Ishikawa (cell line): Measurements from ENCODE around the gene ZNF512.

Experiments used
- CEBPB ChIP-seq: IDR thresholded peaks from 2 replicates; pipeline ENCODE4 v1.6.1; 2012
- EGR1 ChIP-seq: IDR thresholded peaks from 2 replicates; pipeline ENCODE4 v1.6.1; 2012
- EP300 ChIP-seq: IDR thresholded peaks from 2 replicates; pipeline ENCODE4 v1.6.1; 2012; ENCODE audit warnings: borderline replicate concordance
- NFIC ChIP-seq: IDR thresholded peaks from 2 replicates; pipeline ENCODE4 v1.6.1; 2012
- RAD21 ChIP-seq: IDR thresholded peaks from 2 replicates; pipeline ENCODE4 v1.6.1; 2012; ENCODE audit warnings: low read depth
- TAF1 ChIP-seq: IDR thresholded peaks from 2 replicates; pipeline ENCODE4 v1.6.1; 2012; ENCODE audit warnings: low read depth, mild to moderate bottlenecking
- TCF12 ChIP-seq: IDR thresholded peaks from 2 replicates; pipeline ENCODE4 v1.6.1; 2012; ENCODE audit warnings: low read depth
- TEAD4 ChIP-seq: IDR thresholded peaks from 2 replicates; pipeline ENCODE4 v1.6.1; 2012
- ZBTB7A ChIP-seq: IDR thresholded peaks from 2 replicates; pipeline ENCODE4 v1.6.1; 2012; ENCODE audit warnings: low read depth
- TF ChIP-seq, protein P1 (sequence below): IDR thresholded peaks from 2 replicates; pipeline ENCODE4 v1.6.1; 2012
- TF ChIP-seq, protein P2 (sequence below): IDR thresholded peaks from 2 replicates; pipeline ENCODE4 v1.6.1; 2012; ENCODE audit warnings: low read depth, mild to moderate bottlenecking

DNA sequence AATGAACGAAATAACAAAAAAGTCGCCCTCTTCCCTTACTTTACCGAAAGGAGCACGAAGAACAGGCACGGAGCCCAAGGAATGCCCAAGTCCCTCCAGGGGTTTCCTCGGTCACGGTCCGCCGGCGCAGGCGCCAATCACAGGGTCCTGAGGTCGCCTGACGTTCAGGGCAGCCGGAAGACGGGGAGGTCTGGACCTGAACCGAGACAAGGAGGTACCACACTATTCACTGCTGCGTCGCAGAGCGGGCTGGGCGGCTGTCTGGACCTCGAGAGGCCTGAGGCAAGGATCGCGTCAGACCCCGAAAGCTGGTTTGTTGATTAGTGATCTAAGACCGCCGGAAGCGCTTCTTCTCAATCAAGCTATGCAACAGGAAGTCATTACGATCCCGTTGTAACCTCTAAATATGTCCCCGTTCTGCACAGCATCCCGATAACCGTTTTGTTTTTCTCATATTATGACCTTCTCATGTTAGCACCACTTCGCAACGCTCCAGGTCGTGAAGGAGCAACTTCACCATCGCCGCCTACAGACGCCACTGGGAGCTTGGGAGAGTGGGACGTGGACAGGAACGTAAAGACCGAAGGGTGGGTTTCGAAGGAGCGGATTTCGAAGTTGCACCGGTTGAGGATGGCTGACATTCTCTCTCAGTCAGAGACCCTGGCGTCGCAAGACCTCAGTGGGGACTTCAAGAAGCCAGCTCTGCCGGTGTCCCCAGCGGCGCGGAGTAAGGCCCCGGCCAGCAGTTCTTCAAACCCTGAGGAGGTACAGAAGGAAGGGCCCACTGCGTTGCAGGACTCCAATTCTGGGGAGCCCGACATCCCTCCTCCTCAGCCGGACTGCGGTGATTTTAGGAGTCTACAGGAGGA is 80.7 kb downstream of the ZNF512 start, which contains the start of the genes SLC4A1AP and SUPT7L:
- peak; percentile 97 for TF ChIP-seq TAF1
- no peak for TF ChIP-seq RAD21
- TF ChIP-seq EP300, result peak; percentile 60; the same call in 1 of the 2 replicates
- TF ChIP-seq CEBPB, result no peak; the same call in 1 of the 2 replicates
- TF ChIP-seq, protein P1, sequence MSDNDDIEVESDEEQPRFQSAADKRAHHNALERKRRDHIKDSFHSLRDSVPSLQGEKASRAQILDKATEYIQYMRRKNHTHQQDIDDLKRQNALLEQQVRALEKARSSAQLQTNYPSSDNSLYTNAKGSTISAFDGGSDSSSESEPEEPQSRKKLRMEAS, result peak; percentile 68
- TF ChIP-seq ZBTB7A, result no peak
- peak; percentile 80 for TF ChIP-seq TCF12
- peak; percentile 37; the same call in 1 of the 2 replicates for TF ChIP-seq EGR1
- TF ChIP-seq, protein P2, sequence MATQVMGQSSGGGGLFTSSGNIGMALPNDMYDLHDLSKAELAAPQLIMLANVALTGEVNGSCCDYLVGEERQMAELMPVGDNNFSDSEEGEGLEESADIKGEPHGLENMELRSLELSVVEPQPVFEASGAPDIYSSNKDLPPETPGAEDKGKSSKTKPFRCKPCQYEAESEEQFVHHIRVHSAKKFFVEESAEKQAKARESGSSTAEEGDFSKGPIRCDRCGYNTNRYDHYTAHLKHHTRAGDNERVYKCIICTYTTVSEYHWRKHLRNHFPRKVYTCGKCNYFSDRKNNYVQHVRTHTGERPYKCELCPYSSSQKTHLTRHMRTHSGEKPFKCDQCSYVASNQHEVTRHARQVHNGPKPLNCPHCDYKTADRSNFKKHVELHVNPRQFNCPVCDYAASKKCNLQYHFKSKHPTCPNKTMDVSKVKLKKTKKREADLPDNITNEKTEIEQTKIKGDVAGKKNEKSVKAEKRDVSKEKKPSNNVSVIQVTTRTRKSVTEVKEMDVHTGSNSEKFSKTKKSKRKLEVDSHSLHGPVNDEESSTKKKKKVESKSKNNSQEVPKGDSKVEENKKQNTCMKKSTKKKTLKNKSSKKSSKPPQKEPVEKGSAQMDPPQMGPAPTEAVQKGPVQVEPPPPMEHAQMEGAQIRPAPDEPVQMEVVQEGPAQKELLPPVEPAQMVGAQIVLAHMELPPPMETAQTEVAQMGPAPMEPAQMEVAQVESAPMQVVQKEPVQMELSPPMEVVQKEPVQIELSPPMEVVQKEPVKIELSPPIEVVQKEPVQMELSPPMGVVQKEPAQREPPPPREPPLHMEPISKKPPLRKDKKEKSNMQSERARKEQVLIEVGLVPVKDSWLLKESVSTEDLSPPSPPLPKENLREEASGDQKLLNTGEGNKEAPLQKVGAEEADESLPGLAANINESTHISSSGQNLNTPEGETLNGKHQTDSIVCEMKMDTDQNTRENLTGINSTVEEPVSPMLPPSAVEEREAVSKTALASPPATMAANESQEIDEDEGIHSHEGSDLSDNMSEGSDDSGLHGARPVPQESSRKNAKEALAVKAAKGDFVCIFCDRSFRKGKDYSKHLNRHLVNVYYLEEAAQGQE, result no peak
- 0 out of 2 replicates have a peak, but pooled peaks have one; percentile 7 for TF ChIP-seq NFIC
- TF ChIP-seq TEAD4, result peak; percentile 62; the same call in 1 of the 2 replicates
